OCI-LY3 (cell line): ENCODE data around the gene EEF1G.

Experiments
- H2AFZ ChIP-seq: fragments of 200-600, 300-600 bp; shearing (Covaris generic); 2 replicates; pipeline ENCODE4 v1.6.0; 2014; ENCODE audit warnings: antibody characterized with exemption, low read depth, low read length
- H3K27ac ChIP-seq: fragments of 200-600, 300-600 bp; sonication (generic); 2 replicates; pipeline ENCODE4 v1.5.1; 2014; ENCODE audit warnings: mild to moderate bottlenecking, low read length, moderate library complexity, mixed read lengths
- H3K27me3 ChIP-seq: fragments of 200-600, 300-600 bp; sonication (generic); 2 replicates; pipeline ENCODE4 v1.6.1; 2014; ENCODE audit warnings: low read depth, low read length, mixed read lengths
- H3K36me3 ChIP-seq: fragments of 200-600, 300-600 bp; sonication (generic); replicated peaks from 2 replicates; pipeline ENCODE3; 2014; ENCODE audit warnings: low read depth, low read length, mixed read lengths
- H3K4me1 ChIP-seq: fragments of 300-600, 200-600 bp; sonication (generic); 2 replicates; pipeline ENCODE4 v1.6.1; 2014; ENCODE audit warnings: low read length, mixed read lengths
- H3K4me2 ChIP-seq: fragments of 200-600, 300-600 bp; sonication (generic); 2 replicates; pipeline ENCODE4 v1.6.1; 2014; ENCODE audit warnings: low read length, mixed read lengths
- H3K4me3 ChIP-seq: fragments of 300-600, 200-600 bp; sonication (generic); 2 replicates; pipeline ENCODE4 v1.5.1; 2014; ENCODE audit warnings: antibody characterized with exemption, mild to moderate bottlenecking, low read length, moderate library complexity
- H3K79me2 ChIP-seq: fragments of 300-600, 200-600 bp; shearing (Covaris generic); 2 replicates; pipeline ENCODE4 v1.6.1; 2014; ENCODE audit warnings: mild to moderate bottlenecking, low read length, mixed read lengths
- H3K9ac ChIP-seq: fragments of 300-600, 200-600 bp; shearing (Covaris generic); 2 replicates; pipeline ENCODE4 v1.6.0; 2014; ENCODE audit warnings: mild to moderate bottlenecking, low read length, moderate library complexity
- H3K9me3 ChIP-seq: fragments of 200-600, 300-600 bp; shearing (Covaris generic); 2 replicates; pipeline ENCODE4 v1.6.1; 2014; ENCODE audit warnings: low read length, mixed read lengths; ENCODE audit not compliant: insufficient read depth
- H4K20me1 ChIP-seq: fragments of 200-600, 300-600 bp; sonication (generic); 2 replicates; pipeline ENCODE4 v1.6.1; 2016; ENCODE audit warnings: low read length, mixed read lengths; ENCODE audit not compliant: insufficient read depth
- EZH2phosphoT487 ChIP-seq: fragments of 200-600 bp; shearing (Covaris generic); IDR thresholded peaks from 2 replicates; pipeline ENCODE4 v1.6.1; 2018; ENCODE audit warnings: antibody characterized with exemption, mixed run types, low read depth
- TF ChIP-seq, protein P1 (sequence below): fragments of 200-600, 300-600 bp; sonication (generic); IDR thresholded peaks from 2 replicates; pipeline ENCODE4 v1.5.1; 2014; ENCODE audit warnings: antibody characterized with exemption, low read length, low read depth

The EEF1G gene

DNA sequence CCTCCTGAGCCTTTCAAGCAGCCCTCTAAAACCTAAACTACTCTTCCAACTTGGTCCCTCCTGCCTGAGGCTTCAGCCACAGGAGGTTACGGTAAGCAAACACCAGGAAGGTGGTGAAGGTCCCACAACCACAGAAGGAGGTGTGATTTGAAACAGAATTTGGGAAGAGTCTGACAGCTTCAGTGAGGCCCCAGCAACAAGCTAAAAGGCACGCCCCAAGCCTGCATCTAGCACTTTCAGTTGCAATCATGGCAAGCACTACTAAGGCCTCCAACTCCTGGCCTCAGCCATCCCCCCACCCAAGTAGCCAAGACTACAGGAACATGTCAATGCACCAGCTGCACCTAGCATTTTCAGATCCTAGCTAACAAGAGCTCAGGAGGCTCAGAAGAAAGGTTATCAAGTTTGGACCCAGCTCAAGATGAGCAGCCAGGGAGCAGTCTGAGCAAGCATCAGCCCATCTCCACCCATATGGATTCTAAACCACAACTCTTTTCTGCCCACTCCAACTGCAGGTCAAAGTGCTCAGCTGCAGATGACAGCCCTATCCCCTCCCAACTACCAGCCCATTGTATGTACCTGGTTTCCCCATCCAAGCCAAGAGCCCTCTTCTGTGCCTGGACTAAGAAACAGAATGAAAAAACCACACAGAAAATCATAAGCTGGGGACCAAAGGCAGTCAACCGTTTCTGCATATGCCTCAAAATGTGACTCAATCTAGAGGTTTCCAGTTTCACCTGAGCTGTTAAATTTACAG lies 16.6 kb downstream of the EEF1G start:
- Histone ChIP-seq H3K4me2 (peak overlapping the region; percentile 86), H3K27me3 (no peaks in the 10 kb centered on the region), H3K4me1 (peaks cover 89% of the 10 kb centered on the region), H4K20me1 (peaks cover 4% of the 10 kb centered on the region; the same call in 1 of the 2 replicates), H3K9ac (peak overlapping the region; percentile 92), H3K9me3 (peaks cover 2% of the 10 kb centered on the region; the same call in 1 of the 2 replicates), H3K79me2 (peaks cover 44% of the 10 kb centered on the region), H3K4me3 (peak overlapping the region; percentile 63), H3K36me3 (peaks cover 50% of the 10 kb centered on the region), H2AFZ (no peak overlapping the region), H3K27ac (peak overlapping the region; percentile 96)
- TF ChIP-seq, protein P1, sequence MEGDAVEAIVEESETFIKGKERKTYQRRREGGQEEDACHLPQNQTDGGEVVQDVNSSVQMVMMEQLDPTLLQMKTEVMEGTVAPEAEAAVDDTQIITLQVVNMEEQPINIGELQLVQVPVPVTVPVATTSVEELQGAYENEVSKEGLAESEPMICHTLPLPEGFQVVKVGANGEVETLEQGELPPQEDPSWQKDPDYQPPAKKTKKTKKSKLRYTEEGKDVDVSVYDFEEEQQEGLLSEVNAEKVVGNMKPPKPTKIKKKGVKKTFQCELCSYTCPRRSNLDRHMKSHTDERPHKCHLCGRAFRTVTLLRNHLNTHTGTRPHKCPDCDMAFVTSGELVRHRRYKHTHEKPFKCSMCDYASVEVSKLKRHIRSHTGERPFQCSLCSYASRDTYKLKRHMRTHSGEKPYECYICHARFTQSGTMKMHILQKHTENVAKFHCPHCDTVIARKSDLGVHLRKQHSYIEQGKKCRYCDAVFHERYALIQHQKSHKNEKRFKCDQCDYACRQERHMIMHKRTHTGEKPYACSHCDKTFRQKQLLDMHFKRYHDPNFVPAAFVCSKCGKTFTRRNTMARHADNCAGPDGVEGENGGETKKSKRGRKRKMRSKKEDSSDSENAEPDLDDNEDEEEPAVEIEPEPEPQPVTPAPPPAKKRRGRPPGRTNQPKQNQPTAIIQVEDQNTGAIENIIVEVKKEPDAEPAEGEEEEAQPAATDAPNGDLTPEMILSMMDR, result no peak

DNA sequence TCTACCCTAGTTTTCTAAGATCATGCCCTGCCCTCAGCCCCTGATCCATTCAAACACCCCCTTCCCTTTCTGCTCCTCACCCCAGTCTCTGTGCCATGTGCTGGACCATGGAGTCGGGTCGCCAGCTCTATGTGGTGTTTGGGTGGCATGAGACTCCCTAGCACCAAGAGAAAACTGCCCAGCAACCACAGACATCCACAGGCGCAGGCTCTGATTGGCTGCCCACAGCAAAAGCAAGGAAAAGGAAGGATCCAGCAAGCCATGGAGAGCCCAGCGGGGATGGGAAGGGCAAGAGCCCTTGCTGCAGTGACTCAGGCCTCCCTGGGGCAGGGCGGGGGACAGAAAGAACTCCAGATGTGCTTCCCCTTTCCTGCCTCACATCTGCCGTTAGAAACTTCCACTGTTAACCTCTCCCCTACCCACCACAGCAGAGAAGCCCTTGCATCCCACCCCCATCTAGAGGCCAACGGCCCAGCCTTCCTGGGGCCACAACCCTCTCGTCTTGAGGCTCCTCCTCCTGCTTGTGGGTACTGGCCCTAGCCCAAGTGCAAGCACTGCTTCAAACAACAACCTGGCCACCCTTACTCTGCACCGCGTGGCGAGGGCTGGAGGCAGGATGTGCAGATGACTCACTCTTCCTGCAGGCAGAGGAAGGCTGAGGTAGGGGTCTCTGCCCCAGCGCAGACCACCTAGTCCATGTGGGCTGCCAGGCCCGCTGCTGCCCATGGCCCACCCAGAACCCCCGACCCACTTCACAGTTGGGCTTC lies 17.4 kb downstream of the EEF1G start:
- Histone ChIP-seq H3K9me3 (peaks cover 2% of the 10 kb centered on the region; the same call in 1 of the 2 replicates), H3K79me2 (peaks cover 41% of the 10 kb centered on the region), H2AFZ (no peak overlapping the region), H3K4me2 (peak overlapping the region; percentile 86), H3K9ac (peak overlapping the region; percentile 92), H3K27ac (peak overlapping the region; percentile 96), H4K20me1 (peaks cover 4% of the 10 kb centered on the region; the same call in 1 of the 2 replicates), H3K4me3 (peak overlapping the region; percentile 63), H3K27me3 (no peaks in the 10 kb centered on the region), H3K4me1 (peaks cover 94% of the 10 kb centered on the region), H3K36me3 (peaks cover 50% of the 10 kb centered on the region)
- TF ChIP-seq, protein P1, result no peak
- no peak for TF ChIP-seq EZH2phosphoT487

DNA sequence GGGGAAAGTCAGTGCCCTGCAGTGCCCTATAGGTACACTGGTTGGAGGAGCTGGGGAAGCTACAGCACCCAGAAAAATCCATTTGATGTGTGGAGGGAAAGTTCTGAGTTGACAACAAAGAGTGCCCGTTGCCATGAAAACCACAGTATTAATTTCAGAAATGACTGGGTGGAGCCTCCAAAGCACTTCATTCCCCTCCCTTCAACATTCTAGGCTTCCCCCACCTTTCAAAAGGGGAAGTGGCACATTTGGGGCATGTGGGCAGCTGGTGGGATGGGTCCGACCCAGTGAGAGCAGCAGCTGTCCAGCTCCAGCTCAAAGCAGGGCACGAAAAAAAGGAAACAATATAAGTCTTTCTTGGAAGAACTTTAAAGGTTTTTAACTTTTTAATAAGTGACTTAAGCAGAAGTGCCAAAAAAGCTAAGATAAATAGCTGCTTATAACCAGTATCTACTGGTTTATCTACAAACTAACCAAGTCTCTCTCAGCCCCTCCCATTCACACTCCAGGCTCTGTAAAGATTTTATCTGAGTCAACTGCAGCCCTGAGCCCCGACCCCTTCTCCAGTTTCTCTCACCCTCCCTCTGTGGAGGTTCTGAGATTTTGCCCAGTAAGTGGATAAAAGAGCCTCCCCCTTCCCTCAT lies 18.1 kb downstream of the EEF1G start:
- Histone ChIP-seq H3K79me2 (peaks cover 36% of the 10 kb centered on the region), H3K4me3 (peak overlapping the region; percentile 63), H4K20me1 (peaks cover under 1% of the 10 kb centered on the region; the same call in 1 of the 2 replicates), H3K27me3 (no peaks in the 10 kb centered on the region), H3K9me3 (peaks cover 2% of the 10 kb centered on the region; the same call in 1 of the 2 replicates), H3K36me3 (peaks cover 46% of the 10 kb centered on the region), H3K27ac (peak overlapping the region; percentile 96), H3K9ac (peak overlapping the region; percentile 92), H2AFZ (no peak overlapping the region), H3K4me1 (peaks cover 96% of the 10 kb centered on the region), H3K4me2 (peak overlapping the region; percentile 86)
- no peak for TF ChIP-seq EZH2phosphoT487
- TF ChIP-seq, protein P1, result no peak
